A673 (cell line): Measurements from ENCODE around the gene LAS1L.

Experiments used
- EZH2 ChIP-seq: fragments of 200-600 bp; sonication (generic); IDR thresholded peaks from 2 replicates; pipeline ENCODE4 v1.6.1; 2017; ENCODE audit warnings: borderline replicate concordance, low read depth, mild to moderate bottlenecking, mixed read lengths, antibody characterized with exemption, low read length; ENCODE audit not compliant: poor library complexity, severe bottlenecking
- TF ChIP-seq, protein P1 (sequence below): fragments of 300-800, 200-600 bp; sonication (generic); conservative IDR thresholded peaks from 2 replicates; pipeline ENCODE4 v1.5.1; 2017; ENCODE audit warnings: low read depth, mild to moderate bottlenecking, antibody characterized with exemption, low read length, moderate library complexity, mixed read lengths

DNA sequence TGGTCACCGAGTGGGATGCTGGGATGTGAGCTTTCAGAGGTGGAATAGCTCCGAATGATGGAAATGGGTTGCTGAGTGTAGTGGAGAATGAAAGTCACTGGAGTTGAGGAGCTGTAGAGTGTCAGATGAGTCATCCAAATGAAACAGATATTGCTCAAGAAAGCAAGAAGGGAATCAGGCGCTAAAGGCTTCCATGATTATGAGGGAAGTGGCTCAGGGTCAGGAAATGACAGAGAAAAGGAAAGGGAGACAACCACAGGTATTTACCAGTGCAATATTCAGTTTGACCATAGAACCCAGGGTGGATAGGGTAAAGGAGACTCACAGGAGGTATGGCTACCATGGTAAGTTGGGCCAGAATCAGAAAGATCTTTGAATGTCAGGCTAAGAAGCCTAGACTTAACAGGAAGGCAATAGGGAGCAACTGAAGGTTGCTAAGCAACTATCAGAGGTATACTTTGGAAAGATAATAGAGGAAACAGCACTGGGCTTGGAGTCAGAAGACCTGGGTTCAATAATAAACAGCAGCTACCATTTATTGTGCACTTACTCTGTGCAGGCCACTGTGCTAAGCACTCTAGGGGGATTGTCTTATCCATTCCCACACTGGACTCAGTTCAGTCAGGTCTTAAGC, 11.7 kb downstream of the LAS1L start:
- TF ChIP-seq EZH2 = no peak
- TF ChIP-seq, protein P1, sequence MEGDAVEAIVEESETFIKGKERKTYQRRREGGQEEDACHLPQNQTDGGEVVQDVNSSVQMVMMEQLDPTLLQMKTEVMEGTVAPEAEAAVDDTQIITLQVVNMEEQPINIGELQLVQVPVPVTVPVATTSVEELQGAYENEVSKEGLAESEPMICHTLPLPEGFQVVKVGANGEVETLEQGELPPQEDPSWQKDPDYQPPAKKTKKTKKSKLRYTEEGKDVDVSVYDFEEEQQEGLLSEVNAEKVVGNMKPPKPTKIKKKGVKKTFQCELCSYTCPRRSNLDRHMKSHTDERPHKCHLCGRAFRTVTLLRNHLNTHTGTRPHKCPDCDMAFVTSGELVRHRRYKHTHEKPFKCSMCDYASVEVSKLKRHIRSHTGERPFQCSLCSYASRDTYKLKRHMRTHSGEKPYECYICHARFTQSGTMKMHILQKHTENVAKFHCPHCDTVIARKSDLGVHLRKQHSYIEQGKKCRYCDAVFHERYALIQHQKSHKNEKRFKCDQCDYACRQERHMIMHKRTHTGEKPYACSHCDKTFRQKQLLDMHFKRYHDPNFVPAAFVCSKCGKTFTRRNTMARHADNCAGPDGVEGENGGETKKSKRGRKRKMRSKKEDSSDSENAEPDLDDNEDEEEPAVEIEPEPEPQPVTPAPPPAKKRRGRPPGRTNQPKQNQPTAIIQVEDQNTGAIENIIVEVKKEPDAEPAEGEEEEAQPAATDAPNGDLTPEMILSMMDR = no peak
